ENCODE results near the gene DNAJA3. TPM values are rescaled to one million over a fixed set of nuclear protein-coding genes. Genes with fewer than 3 reads are reported as not detected.

DNAJA3 gene
- total RNA-seq, 1 donor, result 31.0 TPM

- DNase-seq (ENCODE audit: low read depth in 2 of 3, low spot score in 2 of 3), result no peak
These were observed 75.4 kb downstream of the DNAJA3 start for GRCh38 chr16:4501071-4501478.

- peak; percentile 54 to 94 (median 84) for DNase-seq (ENCODE audit: low read depth in 2 of 3, low spot score in 2 of 3)
These were observed 79.9 kb downstream of the DNAJA3 start for GRCh38 chr16:4505356-4506147.

Small RNA genes within 50 kb of the gene (small RNA-seq; reads per million reads assigned to genes)
- not detected for gene AC012676.2

Other genes starting within 250 kb of the DNAJA3 start
- under 0.01 TPM for gene SRL, start 183.8 kb upstream of the DNAJA3 start, total RNA-seq
- gene TFAP4, start 152.8 kb upstream of the DNAJA3 start, total RNA-seq, result 28.5 TPM
- under 0.01 TPM for gene GLIS2, start 109.8 kb upstream of the DNAJA3 start, total RNA-seq
- gene PAM16, start 74.5 kb upstream of the DNAJA3 start, total RNA-seq, result 26.9 TPM
- 0.27 TPM for gene VASN, start 54.0 kb upstream of the DNAJA3 start, total RNA-seq
- 107 TPM for gene CORO7, start 9.3 kb upstream of the DNAJA3 start, total RNA-seq
- gene NMRAL1, start 48.8 kb downstream of the DNAJA3 start, total RNA-seq, result 112 TPM
- gene HMOX2, start 50.5 kb downstream of the DNAJA3 start, total RNA-seq, result 31.0 TPM
- gene CDIP1, start 112.9 kb downstream of the DNAJA3 start, total RNA-seq, result 24.0 TPM
- gene C16orf96, start 130.5 kb downstream of the DNAJA3 start, total RNA-seq, result 0.27 TPM
- 30.4 TPM for gene UBALD1, start 189.0 kb downstream of the DNAJA3 start, total RNA-seq
- 93.2 TPM for gene MGRN1, start 199.0 kb downstream of the DNAJA3 start, total RNA-seq

All from hematopoietic multipotent progenitor cell (in vitro differentiated cells).